Gastroesophageal sphincter (tissue), 3 donors: Measurements from ENCODE around the gene SLC9A8.

Experiments used
- CTCF ChIP-seq, 4 experiments: fragments of 200-600 bp in 2 of 4; fragments of 450-650 bp in 2 of 4; sonication (generic) in 1 of 4; IDR thresholded peaks; one replicate each; pipeline ENCODE4 v1.5.1; 2017 to 2019; ENCODE audit warnings: antibody characterized with exemption in 4 of 4, mild to moderate bottlenecking in 2 of 4, moderate library complexity in 2 of 4
- EP300 ChIP-seq: sonication (generic); formaldehyde crosslinking; IDR thresholded peaks from one replicate; pipeline ENCODE4 v1.6.1; 2017; ENCODE audit warnings: antibody characterized with exemption, mild to moderate bottlenecking
- POLR2A ChIP-seq, 2 donors: fragments of 450-650 bp; IDR thresholded peaks; one replicate each; pipeline ENCODE4 v1.6.1; 2017; ENCODE audit warnings: antibody characterized with exemption in 2 of 2, mild to moderate bottlenecking in 2 of 2, moderate library complexity in 1 of 2
- POLR2AphosphoS5 ChIP-seq: sonication (generic); formaldehyde crosslinking; IDR thresholded peaks from one replicate; pipeline ENCODE4 v1.6.1; 2017; ENCODE audit warnings: antibody characterized with exemption

- TF ChIP-seq CTCF (IDR thresholded peaks at IDR 0.05) = no peak
- no peak for TF ChIP-seq POLR2AphosphoS5
- no peak for TF ChIP-seq POLR2A (IDR thresholded peaks at IDR 0.05)
- TF ChIP-seq EP300 = no peak
Measured at GRCh38 chr20:49798718-49799117, 13.9 kb upstream of the SLC9A8 start.
